Upper lobe of right lung (tissue), 1 donor: Measurements from ENCODE around the gene SAPCD2. TPM values are rescaled to one million over a fixed set of nuclear protein-coding genes. Genes with fewer than 3 reads are reported as not detected.

Source experiments
- ATAC-seq: fragments of 200-7000 bp; cut with Tn5 transposase; one replicate; pipeline ENCODE4 v1.9.1; 2020; ENCODE audit warnings: mild to moderate bottlenecking, moderate library complexity
- DNase-seq: peaks from one replicate; pipeline ENCODE4 v3.0.0-alpha.2; 2020
- H3K27ac ChIP-seq: fragments of 200-600 bp; one replicate; pipeline ENCODE4 v1.8.0; 2022
- H3K27me3 ChIP-seq: fragments of 200-600 bp; one replicate; pipeline ENCODE4 v1.8.0; 2022; ENCODE audit warnings: mild to moderate bottlenecking
- H3K36me3 ChIP-seq: fragments of 200-600 bp; one replicate; pipeline ENCODE4 v1.8.0; 2022
- H3K4me1 ChIP-seq: fragments of 200-600 bp; one replicate; pipeline ENCODE4 v1.8.0; 2022
- H3K4me3 ChIP-seq: fragments of 200-600 bp; one replicate; pipeline ENCODE4 v1.8.0; 2022; ENCODE audit warnings: mild to moderate bottlenecking
- H3K9me3 ChIP-seq: fragments of 200-600 bp; one replicate; pipeline ENCODE4 v1.8.0; 2022
- CTCF ChIP-seq: fragments of 200-600 bp; IDR thresholded peaks from one replicate; pipeline ENCODE4 v1.8.0; 2022; ENCODE audit warnings: antibody characterized with exemption
- intact Hi-C: fragments of 100-400 bp; cut with DNase I; formaldehyde crosslinking; loops from one replicate; pipeline ENCODE4 v1.11.0; 2022
- total RNA-seq: library from RNA; stranded (reverse); fragmentation: NEBNext Ultra II Directional; extraction: Animal tissue kit (Norgen Biotek cat#: 25700); gene quantifications from one replicate; pipeline ENCODE4 v1.2.1, GENCODE V29; 2021
- donor health status: DM: no; HTN: yes; CAD: no; lungs with severe emphysema.

Gene SAPCD2
- total RNA-seq, 1 donor from 2014 or later, result 0.84 TPM

- DNase-seq, result no peak
- Histone ChIP-seq H3K36me3 (peaks cover 5% of the 10 kb centered on the region), H3K4me3 (no peak overlapping the region), H3K27ac (no peak overlapping the region), H3K9me3 (no peaks in the 10 kb centered on the region), H3K4me1 (no peaks in the 10 kb centered on the region), H3K27me3 (no peaks in the 10 kb centered on the region)
- ATAC-seq, result no peak
- intact Hi-C loops, result no loop called here
- no peak for TF ChIP-seq CTCF
These were observed 49.4 kb downstream of the SAPCD2 start for GRCh38 chr9:137020771-137021567.

GRCh38 chr9:137019891-137020683 lies 50.3 kb downstream of the SAPCD2 start:
- intact Hi-C loops, result no loop called here
- DNase-seq, result no peak
- H3K27me3 ChIP-seq, result no peaks in the 10 kb centered on the region
- no peak for ATAC-seq
- no peak overlapping the region for H3K4me3 ChIP-seq
- TF ChIP-seq CTCF, result no peak
- no peaks in the 10 kb centered on the region for H3K4me1 ChIP-seq
- no peak overlapping the region for H3K27ac ChIP-seq
- H3K9me3 ChIP-seq, result no peaks in the 10 kb centered on the region
- H3K36me3 ChIP-seq, result peaks cover 11% of the 10 kb centered on the region

GRCh38 chr9:137018761-137019559 lies 51.4 kb downstream of the SAPCD2 start:
- intact Hi-C loops, result no loop called here

GRCh38 chr9:137017791-137018497 lies 52.4 kb downstream of the SAPCD2 start:
- Histone ChIP-seq H3K4me3 (no peak overlapping the region), H3K4me1 (no peaks in the 10 kb centered on the region), H3K36me3 (peaks cover 11% of the 10 kb centered on the region), H3K27ac (no peak overlapping the region), H3K27me3 (no peaks in the 10 kb centered on the region), H3K9me3 (no peaks in the 10 kb centered on the region)
- DNase-seq, result no peak
- intact Hi-C loops, result no loop called here
- no peak for ATAC-seq
- TF ChIP-seq CTCF, result no peak

More at GRCh38 chr9:137018761-137019559, 51.4 kb downstream of the SAPCD2 start:
- no peak for TF ChIP-seq CTCF
- H3K4me3 ChIP-seq, result no peak overlapping the region
- no peak for DNase-seq
- H3K36me3 ChIP-seq, result peaks cover 11% of the 10 kb centered on the region
- H3K4me1 ChIP-seq, result no peaks in the 10 kb centered on the region
- no peaks in the 10 kb centered on the region for H3K27me3 ChIP-seq
- H3K9me3 ChIP-seq, result no peaks in the 10 kb centered on the region
- no peak overlapping the region for H3K27ac ChIP-seq
- no peak for ATAC-seq

- Histone ChIP-seq H3K9me3 (no peaks in the 10 kb centered on the region), H3K27ac (no peak overlapping the region), H3K4me3 (no peak overlapping the region), H3K4me1 (no peaks in the 10 kb centered on the region), H3K27me3 (no peaks in the 10 kb centered on the region), H3K36me3 (peaks cover 11% of the 10 kb centered on the region)
- intact Hi-C loops, result no loop called here
- ATAC-seq (no peak), DNase-seq (no peak)
- TF ChIP-seq CTCF, result no peak
These were observed 53.3 kb downstream of the SAPCD2 start for GRCh38 chr9:137017071-137017470.
